ENCODE measurements around the gene FNDC5. TPM values are rescaled to one million over a fixed set of nuclear protein-coding genes. Genes with fewer than 3 reads are reported as not detected.
A peak's percentile ranks its signal among the peaks of the same experiment; 100 is the strongest.

FNDC5 gene
- total and polyA plus RNA-seq, 8 donors: 0.89 to 21.0 (median 6.7) TPM; not detected in 1

DNA sequence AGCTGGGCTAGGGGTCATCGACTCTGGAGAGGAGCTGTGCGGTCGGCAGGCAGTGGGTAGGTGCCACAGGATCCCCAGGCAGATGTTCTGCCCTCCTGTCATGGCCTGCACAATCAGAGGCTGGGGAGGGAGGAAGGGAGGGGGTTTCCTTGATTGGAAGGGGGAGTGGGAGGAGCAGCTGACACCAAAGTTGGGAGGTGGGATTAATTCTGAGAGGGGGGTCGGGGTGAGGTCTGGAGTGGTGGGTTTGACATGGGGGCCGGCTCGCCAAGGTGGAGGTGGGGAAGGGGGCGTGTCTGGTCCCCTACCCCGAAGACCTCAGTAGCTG is 14.9 kb upstream of the FNDC5 start:
- 14 to 25% (median 18%) methylated on average over 8 of the region's 8 CpGs for WGBS, 5 donors
- DNase-seq: no peak
- TF ChIP-seq, protein P1, sequence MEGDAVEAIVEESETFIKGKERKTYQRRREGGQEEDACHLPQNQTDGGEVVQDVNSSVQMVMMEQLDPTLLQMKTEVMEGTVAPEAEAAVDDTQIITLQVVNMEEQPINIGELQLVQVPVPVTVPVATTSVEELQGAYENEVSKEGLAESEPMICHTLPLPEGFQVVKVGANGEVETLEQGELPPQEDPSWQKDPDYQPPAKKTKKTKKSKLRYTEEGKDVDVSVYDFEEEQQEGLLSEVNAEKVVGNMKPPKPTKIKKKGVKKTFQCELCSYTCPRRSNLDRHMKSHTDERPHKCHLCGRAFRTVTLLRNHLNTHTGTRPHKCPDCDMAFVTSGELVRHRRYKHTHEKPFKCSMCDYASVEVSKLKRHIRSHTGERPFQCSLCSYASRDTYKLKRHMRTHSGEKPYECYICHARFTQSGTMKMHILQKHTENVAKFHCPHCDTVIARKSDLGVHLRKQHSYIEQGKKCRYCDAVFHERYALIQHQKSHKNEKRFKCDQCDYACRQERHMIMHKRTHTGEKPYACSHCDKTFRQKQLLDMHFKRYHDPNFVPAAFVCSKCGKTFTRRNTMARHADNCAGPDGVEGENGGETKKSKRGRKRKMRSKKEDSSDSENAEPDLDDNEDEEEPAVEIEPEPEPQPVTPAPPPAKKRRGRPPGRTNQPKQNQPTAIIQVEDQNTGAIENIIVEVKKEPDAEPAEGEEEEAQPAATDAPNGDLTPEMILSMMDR (IDR thresholded peaks at IDR 0.05): no peak
- TF ChIP-seq POLR2AphosphoS5 (IDR thresholded peaks at IDR 0.05): no peak
- TF ChIP-seq POLR2A (IDR thresholded peaks at IDR 0.05): no peak
- TF ChIP-seq EP300 (IDR thresholded peaks at IDR 0.05): no peak
- Histone ChIP-seq H3K27me3 (peaks cover 11 to 64% (median 36%) of the 10 kb centered on the region in 3 donors), H3K4me1 (peaks cover 17 to 30% (median 26%) of the 10 kb centered on the region in 4 donors), H3K36me3 (no peaks in the 10 kb centered on the region), H3K27ac (no peak overlapping the region), H3K9me3 (no peaks in the 10 kb centered on the region), H3K4me3 (peak overlapping the region in 1 of 4 donors; percentile 36)
- intact Hi-C loops (cut with DNase I; ENCODE audit: low total_unique reads): no loop called here

DNA sequence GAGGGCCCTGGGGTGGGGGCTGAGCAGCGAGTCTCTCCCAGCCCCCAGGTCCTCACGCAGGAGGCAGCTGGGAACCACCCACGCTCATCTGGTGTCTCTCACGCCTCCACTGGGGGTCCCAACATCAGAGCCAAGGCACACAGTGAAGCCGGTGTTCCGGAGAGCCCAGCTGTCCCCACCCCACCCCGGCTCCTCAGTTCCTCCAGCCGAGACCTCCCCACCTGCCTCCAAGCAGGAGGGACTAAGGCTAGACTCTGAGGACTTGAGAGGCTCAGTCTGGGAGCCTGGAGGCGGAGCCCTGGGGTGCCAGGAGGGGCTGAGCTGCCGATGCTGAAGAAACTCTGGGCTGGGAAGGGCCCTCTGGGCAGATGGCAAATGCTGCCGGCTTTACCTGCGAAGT is 14.0 kb upstream of the FNDC5 start:
- no peak for DNase-seq
- WGBS, 5 donors: 41 to 57% (median 44%) methylated on average over 9 to 12 of the region's 12 CpGs
- TF ChIP-seq, protein P1 (IDR thresholded peaks at IDR 0.05): no peak
- no peak for TF ChIP-seq EP300 (IDR thresholded peaks at IDR 0.05)
- no peak for TF ChIP-seq POLR2A (IDR thresholded peaks at IDR 0.05)
- TF ChIP-seq POLR2AphosphoS5 (IDR thresholded peaks at IDR 0.05): no peak

DNA sequence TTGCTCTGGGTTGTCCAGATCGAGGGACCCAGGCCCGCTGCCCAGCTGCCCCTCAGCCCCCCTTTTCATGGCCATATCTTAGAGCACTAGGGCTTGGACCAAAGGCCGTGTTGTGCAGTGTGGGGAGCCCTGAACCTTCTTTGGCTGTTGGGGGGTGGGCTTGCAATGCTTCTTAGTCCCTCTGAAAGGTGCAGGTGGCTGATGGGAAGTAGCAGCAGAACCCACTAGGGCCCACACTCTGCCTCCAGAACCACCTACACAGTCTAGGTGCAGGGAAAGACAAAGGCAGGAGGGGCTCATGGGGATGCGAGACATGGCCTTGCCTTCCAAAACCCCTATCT is 13.3 kb upstream of the FNDC5 start:
- no peaks in the 10 kb centered on the region for H3K9me3 ChIP-seq
- H3K4me3 ChIP-seq: no peak overlapping the region
- H3K27ac ChIP-seq: no peak overlapping the region
- H3K27me3 ChIP-seq: peaks cover 11 to 53% (median 36%) of the 10 kb centered on the region in 3 donors
- peaks cover 17 to 30% (median 26%) of the 10 kb centered on the region in 4 donors for H3K4me1 ChIP-seq
- intact Hi-C loops (cut with DNase I; ENCODE audit: low total_unique reads): no loop called here
- no peak for TF ChIP-seq POLR2A (IDR thresholded peaks at IDR 0.05)
- no peak for TF ChIP-seq POLR2AphosphoS5 (IDR thresholded peaks at IDR 0.05)
- TF ChIP-seq EP300 (IDR thresholded peaks at IDR 0.05): no peak
- no peak for DNase-seq
- 55 to 77% (median 68%) methylated on average over 3 to 4 of the region's 4 CpGs for WGBS, 5 donors
- no peaks in the 10 kb centered on the region for H3K36me3 ChIP-seq

More for the DNA sequence above, 14.0 kb upstream of the FNDC5 start:
- Histone ChIP-seq H3K4me3 (no peak overlapping the region), H3K27me3 (peaks cover 11 to 55% (median 36%) of the 10 kb centered on the region in 3 donors), H3K27ac (no peak overlapping the region), H3K36me3 (no peaks in the 10 kb centered on the region), H3K4me1 (peaks cover 17 to 30% (median 26%) of the 10 kb centered on the region in 4 donors), H3K9me3 (no peaks in the 10 kb centered on the region)
- intact Hi-C loops (cut with DNase I; ENCODE audit: low total_unique reads): no loop called here

DNA sequence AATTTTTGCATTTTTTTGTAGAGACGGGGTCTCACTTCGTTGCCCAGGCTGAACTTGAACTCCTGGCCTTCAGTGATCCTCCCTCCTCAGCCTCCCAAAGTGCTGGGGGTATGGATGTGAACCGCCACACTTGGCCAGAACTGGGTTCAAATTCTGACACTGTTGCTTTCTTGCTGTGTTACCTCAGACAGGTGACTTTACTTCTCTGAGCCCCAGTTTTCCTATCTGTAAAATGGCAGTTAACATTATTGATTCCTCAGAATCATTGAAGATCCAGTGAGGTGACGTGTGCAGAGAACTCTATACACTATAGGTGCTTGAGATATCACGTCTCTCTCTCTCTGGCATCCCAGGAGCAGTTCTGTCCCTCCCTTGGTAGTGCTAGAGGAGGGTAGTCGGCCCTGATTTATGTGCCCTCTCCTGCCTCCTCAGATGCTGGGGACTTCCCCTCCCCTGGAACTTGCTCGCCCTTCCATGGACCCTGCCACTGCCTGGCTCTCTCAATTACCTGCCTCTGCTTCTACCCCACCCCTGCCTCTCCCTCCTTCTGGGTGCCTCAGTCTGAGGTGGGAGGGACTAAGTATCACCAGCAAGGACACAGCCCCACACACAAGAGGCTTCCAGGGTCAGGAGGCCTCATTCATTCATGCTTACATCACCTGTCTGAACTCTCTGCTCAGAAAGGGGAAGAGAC is 12.8 kb upstream of the FNDC5 start:
- intact Hi-C loops (cut with DNase I; ENCODE audit: low total_unique reads): no loop called here
- no peaks in the 10 kb centered on the region for H3K36me3 ChIP-seq
- H3K4me1 ChIP-seq: peaks cover 17 to 30% (median 26%) of the 10 kb centered on the region in 4 donors
- no peak for DNase-seq
- H3K27ac ChIP-seq: no peak overlapping the region
- WGBS, 5 donors: 76 to 80% (median 77%) methylated on average over 7 of the region's 7 CpGs
- no peak overlapping the region for H3K4me3 ChIP-seq
- no peak for TF ChIP-seq EP300 (IDR thresholded peaks at IDR 0.05)
- no peak for TF ChIP-seq POLR2A (IDR thresholded peaks at IDR 0.05)
- TF ChIP-seq, protein P1 (IDR thresholded peaks at IDR 0.05): no peak
- TF ChIP-seq POLR2AphosphoS5 (IDR thresholded peaks at IDR 0.05): no peak
- H3K9me3 ChIP-seq: no peaks in the 10 kb centered on the region
- peaks cover 11 to 48% (median 36%) of the 10 kb centered on the region in 3 donors for H3K27me3 ChIP-seq
